GM21526 (cell line): Measurements from ENCODE around the gene USP5.

Experiments used
- ATAC-seq: cut with Tn5 transposase; IDR thresholded peaks from one replicate; pipeline ENCODE4 v1.9.1; 2021; ENCODE audit warnings: moderate library complexity; ENCODE audit not compliant: unreplicated experiment, low FRiP score

Gene USP5

GRCh38 chr12:6839482-6840201, 12.3 kb upstream of the USP5 start:
- ATAC-seq: peak; percentile 78

- ATAC-seq: no peak
These were observed 11.6 kb upstream of the USP5 start for GRCh38 chr12:6840330-6840729.

GRCh38 chr12:6840761-6841515, 11.0 kb upstream of the USP5 start, which contains the start of gene GNB3:
GNB3 (plus strand) TSS chr12:6840925; CDS start chr12:6841288, 363 bp downstream.
- no peak for ATAC-seq

GRCh38 chr12:6842075-6842474, 9.9 kb upstream of the USP5 start:
- no peak for ATAC-seq

GRCh38 chr12:6843118-6843902, 8.6 kb upstream of the USP5 start:
- ATAC-seq: no peak

GRCh38 chr12:6845395-6845794, 6.6 kb upstream of the USP5 start:
- ATAC-seq: no peak

- ATAC-seq: no peak
These were observed 5.6 kb upstream of the USP5 start for GRCh38 chr12:6846316-6846869.

GRCh38 chr12:6847676-6848075, 4.3 kb upstream of the USP5 start:
- ATAC-seq: no peak

GRCh38 chr12:6849427-6849826, 2.5 kb upstream of the USP5 start:
- no peak for ATAC-seq

GRCh38 chr12:6849976-6850560, 1.9 kb upstream of the USP5 start:
- ATAC-seq: no peak

- ATAC-seq: no peak
These were observed 1.2 kb upstream of the USP5 start for GRCh38 chr12:6850796-6851152.

GRCh38 chr12:6851153-6851920, 613 bp upstream of the USP5 start, which contains the start of gene CDCA3:
CDCA3 (minus strand) TSS chr12:6851286; CDS start chr12:6850952, 334 bp downstream.
- peak; percentile 57 for ATAC-seq

GRCh38 chr12:6852651-6853354, 853 bp downstream of the USP5 start:
- no peak for ATAC-seq

GRCh38 chr12:6853626-6854025, 1.7 kb downstream of the USP5 start:
- no peak for ATAC-seq

- ATAC-seq: no peak
These were observed 2.1 kb downstream of the USP5 start for GRCh38 chr12:6854036-6854435.

GRCh38 chr12:6855322-6855721, 3.4 kb downstream of the USP5 start:
- no peak for ATAC-seq

- ATAC-seq: no peak
These were observed 6.8 kb downstream of the USP5 start for GRCh38 chr12:6858799-6859198.

GRCh38 chr12:6860116-6860515, 8.2 kb downstream of the USP5 start:
- no peak for ATAC-seq

- ATAC-seq: no peak
These were observed 9.0 kb downstream of the USP5 start for GRCh38 chr12:6860942-6861341.
